Neural cell (in vitro differentiated cells): ENCODE data around the gene COQ8B. TPM values are rescaled to one million over a fixed set of nuclear protein-coding genes. Genes with fewer than 3 reads are reported as not detected.

ENCODE experiments used
- H2AFZ ChIP-seq: fragments of 200-600, 300-800 bp; sonication (generic), shearing (Covaris generic); 2 replicates; pipeline ENCODE4 v1.6.0; 2014; ENCODE audit warnings: low read depth, mild to moderate bottlenecking, antibody characterized with exemption, low read length, moderate library complexity
- H3F3A ChIP-seq: fragments of 200-600 bp; shearing (Covaris generic); 2 replicates; pipeline ENCODE4 v1.6.1; 2016; ENCODE audit warnings: mild to moderate bottlenecking, moderate library complexity, mixed read lengths, antibody characterized with exemption, low read length; ENCODE audit not compliant: insufficient read depth, poor library complexity, severe bottlenecking
- H3K27ac ChIP-seq: fragments of 200-600, 300-800 bp; sonication (generic), shearing (Covaris generic); 2 replicates; pipeline ENCODE4 v1.5.1; 2014; ENCODE audit warnings: mild to moderate bottlenecking, low read length, moderate library complexity
- H3K27me3 ChIP-seq: fragments of 300-800, 200-600 bp; sonication (generic), shearing (Covaris generic); 2 replicates; pipeline ENCODE4 v1.6.0; 2014; ENCODE audit warnings: mild to moderate bottlenecking, low read depth, low read length, moderate library complexity; ENCODE audit not compliant: insufficient read depth
- H3K36me3 ChIP-seq: fragments of 300-800, 200-600 bp; sonication (generic), shearing (Covaris generic); 2 replicates; pipeline ENCODE4 v1.5.1; 2014; ENCODE audit warnings: mild to moderate bottlenecking, antibody characterized with exemption, low read length, moderate library complexity; ENCODE audit not compliant: insufficient read depth
- H3K4me2 ChIP-seq: fragments of 300-800, 200-600 bp; sonication (generic), shearing (Covaris generic); 2 replicates; pipeline ENCODE4 v1.6.0; 2014; ENCODE audit warnings: mild to moderate bottlenecking, low read length
- H3K4me3 ChIP-seq: fragments of 300-800, 200-600 bp; sonication (generic), shearing (Covaris generic); 2 replicates; pipeline ENCODE4 v1.5.1; 2014; ENCODE audit warnings: mild to moderate bottlenecking, low read length, moderate library complexity
- H3K79me2 ChIP-seq: fragments of 200-600 bp; shearing (Covaris generic); replicated peaks from 2 replicates; pipeline ENCODE4 v1.6.0; 2014; ENCODE audit warnings: mild to moderate bottlenecking, low read length, moderate library complexity; ENCODE audit not compliant: insufficient read depth
- H3K9ac ChIP-seq: fragments of 300-800, 200-600 bp; sonication (generic), shearing (Covaris generic); 2 replicates; pipeline ENCODE4 v1.6.1; 2016; ENCODE audit warnings: mild to moderate bottlenecking, low read length, mixed read lengths
- H3K9me2 ChIP-seq: fragments of 200-600 bp; shearing (Covaris generic); 2 replicates; pipeline ENCODE4 v1.6.1; 2016; ENCODE audit warnings: mild to moderate bottlenecking, low read length, mixed read lengths; ENCODE audit not compliant: insufficient read depth
- H3K9me3 ChIP-seq: fragments of 200-600, 300-800 bp; sonication (generic), shearing (Covaris generic); 2 replicates; pipeline ENCODE4 v1.6.1; 2016; ENCODE audit warnings: mild to moderate bottlenecking, mixed run types, low read length, moderate library complexity, mixed read lengths
- H4K20me1 ChIP-seq: fragments of 200-600 bp; shearing (Covaris generic); 2 replicates; pipeline ENCODE4 v1.6.1; 2016; ENCODE audit warnings: mild to moderate bottlenecking, mixed run types; ENCODE audit not compliant: insufficient read depth
- CTCF ChIP-seq: fragments of 450-650 bp; IDR thresholded peaks from 2 replicates; pipeline ENCODE4 v1.5.1; 2014; ENCODE audit warnings: antibody characterized with exemption, mild to moderate bottlenecking, moderate library complexity; ENCODE audit not compliant: poor library complexity, severe bottlenecking
- EP300 ChIP-seq: fragments of 450-650 bp; conservative IDR thresholded peaks from 2 replicates; pipeline ENCODE4 v1.6.1; 2014; ENCODE audit warnings: antibody characterized with exemption, mild to moderate bottlenecking, moderate library complexity; ENCODE audit not compliant: poor library complexity, severe bottlenecking
- EZH2 ChIP-seq: fragments of 200-600, 300-800 bp; shearing (Covaris generic), sonication (generic); IDR thresholded peaks from 2 replicates; pipeline ENCODE4 v1.6.1; 2014; ENCODE audit warnings: antibody characterized with exemption, low read length, borderline replicate concordance, mild to moderate bottlenecking; ENCODE audit not compliant: insufficient read depth, poor library complexity, severe bottlenecking
- MXI1 ChIP-seq: fragments of 450-650 bp; conservative IDR thresholded peaks from 2 replicates; pipeline ENCODE4 v1.6.1; 2014; ENCODE audit warnings: antibody characterized with exemption, mild to moderate bottlenecking; ENCODE audit not compliant: poor library complexity, severe bottlenecking
- POLR2AphosphoS5 ChIP-seq: IDR thresholded peaks from 2 replicates; pipeline ENCODE4 v1.6.1; 2012
- RAD21 ChIP-seq: fragments of 450-650 bp; conservative IDR thresholded peaks from 2 replicates; pipeline ENCODE4 v1.6.1; 2014; ENCODE audit warnings: antibody characterized with exemption, mild to moderate bottlenecking, moderate library complexity
- REST ChIP-seq: IDR thresholded peaks from 2 replicates; pipeline ENCODE4 v1.6.1; 2012; ENCODE audit warnings: borderline replicate concordance
- SMC3 ChIP-seq: fragments of 450-650 bp; conservative IDR thresholded peaks from 2 replicates; pipeline ENCODE4 v1.6.1; 2014; ENCODE audit warnings: antibody characterized with exemption, mild to moderate bottlenecking, moderate library complexity; ENCODE audit not compliant: poor library complexity
- TAF1 ChIP-seq: IDR thresholded peaks from 2 replicates; pipeline ENCODE4 v1.6.1; 2012; ENCODE audit warnings: low read depth
- polyA plus RNA-seq: library from polyadenylated mRNA; depleted of rRNA; stranded (reverse); fragments of >200 nt; gene quantifications from 2 replicates; pipeline ENCODE4 v1.2.3, GENCODE V29; 2014

The COQ8B gene
- polyA plus RNA-seq, 1 donor from 2014 or later: 83.2 TPM

GRCh38 chr19:40671404-40671803 lies 45.3 kb downstream of the COQ8B start:
- no peak overlapping the region for H3K4me2 ChIP-seq
- peaks cover 9% of the 10 kb centered on the region for H3K9me3 ChIP-seq
- no peak overlapping the region for H3K27ac ChIP-seq
- TF ChIP-seq TAF1 (no peak), SMC3 (no peak), RAD21 (no peak), CTCF (no peak), EP300 (no peak)
- H4K20me1 ChIP-seq: no peaks in the 10 kb centered on the region
- no peaks in the 10 kb centered on the region for H3F3A ChIP-seq
- peaks cover 25% of the 10 kb centered on the region for H3K36me3 ChIP-seq
- H3K9me2 ChIP-seq: no peaks in the 10 kb centered on the region
- H3K27me3 ChIP-seq: no peaks in the 10 kb centered on the region
- no peaks in the 10 kb centered on the region for H3K79me2 ChIP-seq
- H3K9ac ChIP-seq: no peak overlapping the region
- H3K4me3 ChIP-seq: no peak overlapping the region
- H2AFZ ChIP-seq: no peak overlapping the region

GRCh38 chr19:40668991-40669614 lies 47.6 kb downstream of the COQ8B start:
- Histone ChIP-seq H3K9me3 (peaks cover 9% of the 10 kb centered on the region), H3K4me2 (no peak overlapping the region), H3K36me3 (peaks cover 25% of the 10 kb centered on the region), H3K79me2 (no peaks in the 10 kb centered on the region), H3K9ac (no peak overlapping the region), H3K27ac (no peak overlapping the region), H3K27me3 (no peaks in the 10 kb centered on the region), H2AFZ (no peak overlapping the region), H4K20me1 (no peaks in the 10 kb centered on the region), H3F3A (no peaks in the 10 kb centered on the region), H3K9me2 (no peaks in the 10 kb centered on the region), H3K4me3 (no peak overlapping the region)
- no peak for TF ChIP-seq SMC3
- TF ChIP-seq MXI1: no peak
- no peak for TF ChIP-seq EZH2
- TF ChIP-seq POLR2AphosphoS5: no peak
- no peak for TF ChIP-seq REST
- TF ChIP-seq TAF1: no peak
- TF ChIP-seq CTCF: no peak
- no peak for TF ChIP-seq EP300
- no peak for TF ChIP-seq RAD21
